HG03469 (cell line): ENCODE data around the gene DENND1C.
A peak's percentile ranks its signal among the peaks of the same experiment; 100 is the strongest.

Experiments
- ATAC-seq: cut with Tn5 transposase; IDR thresholded peaks from one replicate; pipeline ENCODE4 v1.9.1; 2021; ENCODE audit warnings: mild to moderate bottlenecking, moderate library complexity, moderate number of reproducible peaks; ENCODE audit not compliant: unreplicated experiment

DENND1C gene

DNA sequence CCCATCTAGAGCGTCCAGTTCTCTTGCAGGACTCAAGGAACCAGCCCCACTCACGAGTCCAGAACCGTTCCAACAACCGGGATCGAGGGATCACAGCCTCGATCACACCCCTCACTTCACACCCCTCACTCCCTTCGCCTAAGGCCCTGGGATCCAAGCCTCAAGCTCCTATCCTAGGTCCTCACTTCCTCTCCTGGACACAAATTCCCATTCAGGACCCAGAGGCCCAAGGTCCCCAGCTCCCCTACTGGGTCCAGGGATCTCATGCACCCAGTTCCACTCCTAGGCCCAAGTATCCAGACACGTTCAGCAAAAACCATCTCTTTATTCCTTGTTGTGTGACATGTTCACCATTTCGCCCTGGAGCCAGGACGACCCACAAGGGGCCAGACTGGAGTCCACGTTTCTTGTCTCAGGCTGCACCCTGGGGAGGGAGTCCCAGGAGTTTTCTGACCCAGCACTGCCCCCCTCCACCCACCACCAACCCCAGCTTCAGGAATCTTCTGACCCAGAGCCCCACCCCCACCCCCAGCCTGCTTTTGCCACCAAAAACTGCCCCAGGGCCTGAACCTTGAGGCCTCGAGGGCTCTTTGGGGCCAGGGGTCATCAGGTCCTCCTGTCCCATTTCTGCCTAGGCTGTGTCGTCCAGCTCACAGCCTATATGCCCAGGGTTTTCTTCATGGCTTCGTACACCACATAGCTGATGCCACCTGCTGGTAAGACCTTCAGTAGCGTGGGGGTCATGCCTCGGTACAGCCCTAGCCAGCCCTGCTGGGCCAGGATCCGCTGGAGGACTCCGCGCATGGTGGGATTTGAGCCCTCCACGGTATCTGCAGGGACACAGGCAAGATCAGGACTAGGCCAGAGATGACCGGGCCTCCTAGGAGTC, 55.6 kb downstream of the DENND1C start:
- no peak for ATAC-seq

DNA sequence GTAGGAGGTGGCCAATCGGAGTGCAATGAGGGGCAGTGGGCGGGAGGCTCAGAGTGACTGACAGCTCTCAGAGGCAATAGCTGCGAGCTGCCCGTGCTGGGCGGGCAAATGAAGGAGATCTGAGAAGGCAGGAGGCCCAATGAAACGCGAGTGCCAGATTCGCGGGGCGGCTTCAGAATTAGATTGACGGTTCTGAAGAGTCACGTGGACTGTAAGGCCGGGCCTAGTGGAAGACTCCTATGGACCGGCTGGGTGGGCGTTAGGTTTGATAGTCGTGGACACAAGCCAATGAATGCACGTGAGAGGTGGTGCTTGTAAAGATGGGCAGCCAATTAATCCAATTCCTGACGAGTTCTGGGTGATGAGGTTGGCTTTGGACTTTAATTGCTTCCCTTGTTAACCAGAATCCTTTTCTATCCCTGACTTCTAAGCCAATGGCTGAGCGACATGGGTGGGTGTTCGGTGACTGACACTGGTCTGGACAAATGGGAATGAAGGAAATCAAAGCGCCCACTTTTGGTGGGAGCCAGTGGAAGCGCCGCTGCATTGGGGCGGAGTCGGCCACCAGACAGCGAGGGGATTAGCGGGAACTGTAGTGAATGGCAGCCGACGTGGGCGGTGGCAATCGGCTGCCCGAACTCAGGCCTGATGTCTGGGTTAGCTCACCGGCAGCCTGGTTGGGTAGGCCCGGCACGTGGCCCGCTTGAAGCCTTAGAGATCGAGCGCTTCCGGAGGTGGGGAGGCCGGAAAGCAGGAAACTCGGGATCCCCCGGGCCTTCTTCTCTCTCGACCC, 56.5 kb downstream of the DENND1C start:
- peak; percentile 73 for ATAC-seq

DNA sequence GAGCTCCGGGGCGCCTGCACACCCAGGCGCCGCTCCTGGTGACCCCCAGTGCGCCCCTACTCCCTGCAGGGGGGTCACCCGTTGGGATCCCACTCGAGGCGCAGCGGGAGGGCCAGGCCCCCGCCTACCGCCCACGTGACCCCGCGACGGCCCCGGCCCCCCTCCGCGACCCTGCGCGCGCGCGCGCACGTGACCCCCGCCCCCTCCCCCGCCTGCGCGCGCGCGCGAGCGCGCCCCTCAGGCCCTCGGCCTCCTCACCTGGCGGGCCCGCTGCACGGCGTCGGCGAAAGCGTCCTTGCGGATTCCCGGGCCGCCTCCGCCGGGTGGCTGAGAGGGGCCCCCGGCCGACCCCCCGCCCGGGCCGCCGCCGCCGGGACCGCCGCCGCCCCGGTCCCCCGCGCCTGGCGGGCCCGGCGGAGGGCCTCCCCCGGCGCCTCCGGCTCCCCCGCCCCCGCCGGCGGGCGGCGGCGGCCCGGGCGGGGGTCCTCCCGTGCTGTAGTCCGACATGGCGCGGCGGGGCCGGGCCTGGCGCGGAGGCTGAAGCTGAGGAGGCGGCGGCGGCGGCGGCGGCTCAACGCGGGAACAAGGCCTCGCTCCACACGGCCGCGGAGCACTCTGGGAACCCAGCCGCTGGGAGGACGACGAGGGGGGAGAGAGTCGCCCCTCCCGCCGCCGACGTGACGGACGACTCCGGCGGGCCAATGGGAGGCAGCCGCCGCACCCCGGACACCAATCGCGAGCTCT, 57.2 kb downstream of the DENND1C start, which contains the start of gene KHSRP:
KHSRP (minus strand) TSS at position 617 of the 744 bp plus-strand sequence; CDS start at position 507, 110 bp downstream.
- no peak for ATAC-seq

DNA sequence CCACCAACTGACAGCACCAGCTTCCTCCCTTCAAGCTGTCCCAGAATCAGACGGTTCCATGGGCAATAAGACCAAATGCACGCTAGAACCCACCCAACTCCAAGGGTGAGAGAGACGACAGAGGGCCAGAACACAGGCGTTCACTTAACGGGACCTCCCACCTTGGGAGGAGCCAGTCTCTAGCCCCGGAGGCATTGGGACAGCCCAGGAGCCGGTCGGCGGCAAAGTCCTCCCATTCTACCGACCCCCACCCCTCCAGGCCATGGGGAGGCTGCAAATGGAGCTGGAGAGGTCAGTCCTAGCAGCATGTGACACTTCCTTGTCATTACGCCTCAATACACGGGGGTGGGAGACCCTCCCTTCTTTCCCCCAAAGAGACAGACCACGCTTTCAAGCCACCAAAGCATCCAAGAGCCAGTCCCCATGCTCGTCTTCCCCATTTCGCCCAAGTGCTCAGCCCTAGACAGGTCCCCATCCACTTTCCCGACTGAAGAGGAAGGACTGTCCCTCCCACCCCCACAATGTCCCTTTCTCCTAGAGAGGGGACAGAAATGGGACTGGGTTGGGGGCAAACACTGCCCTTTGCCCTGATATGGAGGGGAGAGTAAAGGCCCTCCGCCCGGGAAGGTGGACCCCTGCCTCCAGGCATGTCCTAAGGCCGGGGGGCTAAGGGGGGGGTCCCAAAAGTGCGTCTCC, 57.9 kb downstream of the DENND1C start:
- ATAC-seq, result no peak

DNA sequence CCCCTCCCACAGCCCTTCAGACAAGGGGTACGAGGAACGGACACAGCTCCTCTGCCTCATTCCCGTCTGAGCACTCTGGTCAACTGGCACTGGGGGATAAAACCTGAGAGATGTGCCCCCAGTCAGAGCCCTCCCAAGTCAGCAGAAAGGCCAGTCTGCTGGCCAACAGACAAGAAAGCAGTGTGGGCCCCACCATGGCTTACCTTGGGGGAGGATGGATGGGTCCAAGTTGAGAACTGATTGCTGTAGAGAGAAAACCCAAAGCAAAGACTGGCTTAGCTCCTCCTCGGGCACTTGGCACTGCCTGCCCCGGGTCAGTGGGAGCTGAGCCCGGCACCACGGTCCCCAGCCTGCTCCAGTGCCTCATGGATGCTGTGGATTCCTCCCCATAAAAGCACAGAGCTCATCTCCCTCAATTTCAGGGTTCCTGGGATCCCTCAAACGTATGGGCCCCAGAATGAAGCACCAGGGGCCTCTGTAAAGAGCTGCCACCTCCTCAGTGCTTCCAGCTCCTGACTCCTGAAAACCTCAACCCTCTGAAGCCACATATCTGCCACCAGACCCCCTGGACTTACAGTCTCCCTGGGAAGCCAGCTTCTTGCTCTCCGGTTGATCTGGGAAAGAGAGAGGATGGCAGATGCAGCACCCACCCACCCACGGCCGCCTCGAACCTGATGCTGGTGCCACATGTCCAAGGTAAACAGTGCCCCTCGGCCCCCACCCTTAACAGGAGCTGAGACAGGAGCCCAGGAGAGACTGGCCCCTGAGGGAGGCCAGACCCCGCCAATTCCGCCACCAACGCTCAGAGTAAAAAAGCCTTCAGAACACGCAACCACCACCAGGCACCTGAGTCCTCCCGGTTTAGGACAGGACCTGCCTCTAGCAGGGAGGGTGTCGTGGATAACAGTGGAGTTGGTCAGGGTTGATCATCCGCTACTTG, 60.2 kb downstream of the DENND1C start:
- no peak for ATAC-seq

DNA sequence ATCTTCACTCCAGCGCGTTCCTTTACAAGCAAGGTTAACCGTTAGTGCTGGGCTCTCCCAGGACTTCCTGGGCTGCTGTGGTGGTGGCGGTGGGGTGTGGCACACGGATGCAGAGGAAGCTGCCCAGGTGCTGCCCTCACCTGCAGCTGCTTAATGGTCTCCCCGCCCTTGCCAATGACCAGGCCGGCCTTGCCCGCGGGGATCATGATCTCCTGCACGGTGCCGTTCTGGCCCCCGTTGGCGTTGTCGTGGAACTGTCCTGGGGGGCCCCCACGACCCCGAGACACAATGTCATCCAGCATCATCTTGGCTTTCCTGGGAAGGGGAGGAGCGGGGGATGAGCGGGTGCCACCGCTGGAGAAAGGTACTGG, 63.0 kb downstream of the DENND1C start:
- ATAC-seq, result no peak

DNA sequence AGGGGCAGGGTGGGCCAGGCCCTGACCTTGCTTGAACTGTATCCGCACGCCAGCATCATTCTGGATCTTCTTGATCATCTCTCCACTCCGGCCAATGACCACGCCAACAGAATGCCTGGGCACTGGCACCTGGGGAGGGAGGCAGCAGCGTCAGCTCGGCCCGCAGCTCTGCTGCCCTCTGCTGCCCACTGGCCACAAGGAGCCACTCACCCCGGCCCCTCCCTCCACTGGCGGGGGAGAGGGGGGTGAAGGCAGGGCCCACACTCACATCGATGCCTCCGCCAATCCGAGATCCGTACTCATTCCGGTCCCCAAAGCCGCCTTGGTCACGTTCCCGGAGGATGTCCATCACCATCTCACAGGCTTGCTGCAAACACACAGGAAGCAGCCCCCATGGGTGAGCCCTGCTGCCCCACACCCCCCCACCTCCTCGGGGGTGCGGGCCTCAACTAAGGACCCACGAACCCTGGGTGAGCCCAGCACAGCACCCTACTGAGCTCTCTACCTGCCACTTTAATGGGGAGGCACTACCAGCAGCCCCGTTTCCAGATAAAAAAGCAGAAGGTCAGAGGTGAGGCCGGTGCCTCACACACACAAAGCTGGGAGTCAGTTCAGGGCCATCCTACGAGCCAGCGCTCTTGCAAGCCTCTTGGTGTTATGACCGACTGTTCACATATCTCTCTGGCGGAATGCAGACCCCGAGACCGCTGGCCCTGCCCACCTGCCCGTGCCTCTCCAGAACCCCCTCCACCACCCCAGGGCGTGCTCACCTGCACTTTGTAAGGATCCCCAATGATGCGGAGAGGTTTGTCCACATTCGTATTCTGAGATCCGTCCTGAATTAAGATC, 63.6 kb downstream of the DENND1C start:
- no peak for ATAC-seq
